Fibroblast of skin of abdomen (primary cell): ENCODE results near the gene PIWIL4. TPM values are rescaled to one million over a fixed set of nuclear protein-coding genes. Genes with fewer than 3 reads are reported as not detected.

Source experiments
- DNase-seq: peaks from one replicate; pipeline ENCODE4 v3.0.0-alpha.2; 2013
- polyA plus RNA-seq, 2 experiments: library from polyadenylated mRNA; unstranded; fragments of 120-200 nt; gene quantifications; one replicate each; pipeline ENCODE4 v1.2.1, GENCODE V29; 2013; ENCODE audit not compliant: insufficient read length in 2 of 2

PIWIL4 gene
- 1.9 TPM for polyA plus RNA-seq (2013, experiment 1 of 2; ENCODE audit: insufficient read length)
- 1.8 TPM for polyA plus RNA-seq (2013, experiment 2 of 2; ENCODE audit: insufficient read length)

DNA sequence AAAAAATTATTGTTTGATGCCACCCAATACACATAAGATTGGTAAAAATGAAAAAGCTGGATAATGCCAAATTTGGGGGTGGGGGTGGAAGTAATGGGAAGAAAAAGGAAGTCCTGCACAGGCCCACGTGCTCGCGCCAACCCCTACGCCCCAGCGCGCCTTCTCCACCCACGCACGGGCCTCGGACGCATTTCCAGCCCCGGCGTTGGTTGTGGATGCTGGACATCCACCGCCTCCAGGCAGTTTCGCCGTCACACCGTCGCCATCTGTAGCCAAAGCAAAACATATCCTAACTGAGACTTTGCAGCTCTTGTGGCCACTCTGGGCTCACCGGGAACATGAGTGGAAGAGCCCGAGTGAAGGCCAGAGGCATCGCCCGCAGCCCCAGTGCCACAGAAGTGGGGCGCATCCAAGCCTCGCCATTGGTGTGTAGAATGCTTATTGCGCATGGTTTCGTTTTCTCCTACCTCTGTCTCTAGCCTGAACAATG lies at the start of gene PIWIL4:
Gene PIWIL4 (plus strand): TSS at position 188 of the 490 bp plus-strand sequence. CDS start 151 bp downstream, at position 339.
- no peak for DNase-seq

DNA sequence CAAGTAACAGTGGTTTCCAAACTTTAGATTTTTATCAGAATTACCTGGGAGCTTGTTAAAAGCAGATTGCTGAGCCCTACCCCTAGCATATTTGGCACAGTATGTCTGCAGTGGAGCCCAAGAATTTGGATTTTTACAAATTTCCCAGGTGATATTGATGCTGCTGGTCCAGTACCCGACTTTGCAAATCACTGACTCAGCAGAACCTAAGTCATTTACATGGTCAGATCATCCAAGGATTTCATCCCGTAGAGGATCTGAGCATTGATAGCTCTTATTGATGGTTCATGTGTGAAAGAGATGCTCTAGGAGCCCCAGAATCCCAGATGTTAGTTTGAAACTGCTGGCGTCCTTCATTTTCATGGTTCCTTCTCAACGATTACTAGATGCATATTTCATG lies 48.9 kb upstream of the PIWIL4 start:
- no peak for DNase-seq

DNA sequence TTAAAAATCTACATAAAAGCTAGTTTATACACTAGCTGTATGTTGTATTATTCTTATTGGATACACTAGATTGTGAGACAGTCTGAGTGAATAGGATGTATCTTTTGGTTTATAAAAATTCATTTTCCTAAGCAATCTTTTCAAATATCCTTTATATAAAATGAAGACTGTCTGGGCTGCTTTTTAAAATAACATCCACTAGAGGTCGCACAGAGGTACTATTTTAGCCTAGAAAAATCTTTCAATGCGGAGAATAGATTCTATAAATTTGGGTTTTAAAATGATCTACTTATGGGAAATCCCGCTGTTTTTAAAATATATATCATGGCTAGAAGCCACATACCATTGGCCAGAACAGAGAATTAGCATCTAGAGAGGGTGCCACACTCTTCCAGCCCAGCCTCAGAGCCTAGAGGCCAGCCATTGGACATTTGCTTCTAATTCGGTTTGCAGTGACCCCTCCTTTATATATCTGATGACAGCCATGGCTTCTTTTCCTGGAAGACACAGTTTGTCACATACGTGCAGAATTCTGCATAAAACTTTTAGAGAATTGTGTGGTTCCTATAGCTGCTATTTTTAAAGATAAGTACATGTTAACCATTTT lies 47.6 kb upstream of the PIWIL4 start:
- DNase-seq, result peak; percentile 24

DNA sequence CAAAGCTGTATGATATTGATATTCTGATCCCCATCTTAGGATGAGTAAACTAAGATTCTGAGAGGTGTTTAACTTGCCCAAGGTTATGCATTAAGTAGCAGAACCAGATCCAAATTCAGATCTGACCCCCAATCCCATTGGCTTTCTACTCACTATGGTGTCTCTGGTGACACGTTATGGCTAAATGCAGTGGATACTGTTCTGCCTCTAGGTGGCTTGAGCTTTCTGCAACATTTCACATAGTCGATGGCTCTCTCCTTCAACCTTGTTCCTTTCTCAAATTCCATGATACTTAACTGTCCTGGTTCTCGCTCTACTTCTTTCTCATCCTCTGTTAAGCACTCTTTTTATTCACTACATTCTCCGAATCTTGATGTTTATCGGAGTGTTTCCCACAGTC lies 45.5 kb upstream of the PIWIL4 start:
- no peak for DNase-seq

DNA sequence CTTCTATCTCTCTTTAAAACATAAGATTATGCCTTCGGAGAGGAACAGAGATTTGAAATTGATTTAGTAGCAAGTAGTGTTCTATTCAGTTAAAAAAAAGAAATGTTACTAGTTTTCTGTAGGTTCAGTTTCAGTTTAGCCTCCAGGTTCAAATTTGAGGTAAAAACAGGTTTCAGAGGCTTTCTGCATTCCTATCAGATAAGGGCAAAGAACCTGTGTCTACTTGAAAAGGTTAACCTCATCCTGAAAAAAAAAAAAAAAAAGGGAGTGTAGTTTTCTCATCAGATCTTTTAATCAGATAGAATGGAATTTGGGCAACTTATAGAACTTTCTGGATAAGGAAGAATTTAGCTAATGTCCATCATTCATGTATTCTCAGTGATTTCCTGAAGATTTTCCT lies 42.8 kb upstream of the PIWIL4 start:
- no peak for DNase-seq

DNA sequence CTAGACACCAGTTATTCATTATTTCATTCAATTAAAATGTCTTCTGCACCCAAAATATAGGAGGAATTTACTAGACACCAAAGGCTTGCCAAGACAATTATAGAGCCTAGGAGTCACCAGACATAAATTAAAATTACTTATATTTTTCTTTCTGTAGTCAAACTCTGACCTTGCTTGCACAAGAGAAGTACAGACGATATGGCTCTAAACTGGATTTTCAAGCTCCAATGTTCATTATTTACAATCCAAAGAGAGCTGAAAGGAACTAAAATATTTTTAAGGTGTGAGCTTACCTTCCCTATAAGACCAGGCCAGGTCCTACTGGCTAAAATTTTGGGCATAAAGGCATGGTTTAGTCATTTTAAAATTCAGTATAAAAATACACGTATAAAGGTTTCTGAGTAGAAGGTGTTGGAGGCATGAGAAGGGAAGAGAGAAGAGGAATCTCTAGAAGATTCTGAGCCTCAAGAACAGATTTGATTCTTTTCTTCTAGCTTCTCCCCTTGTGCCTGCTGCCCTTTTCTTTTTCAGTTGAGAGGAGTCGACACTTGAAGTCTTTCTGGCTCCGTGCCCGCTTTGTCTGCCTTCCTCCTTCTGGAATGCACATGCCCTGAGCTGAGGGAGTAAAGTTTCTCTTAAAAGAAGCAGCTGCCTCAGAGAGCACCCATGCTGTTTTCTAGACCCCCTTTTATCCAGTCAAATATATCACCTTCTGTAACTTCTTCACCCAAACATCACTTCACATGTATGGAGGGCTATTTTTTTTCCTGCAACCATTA lies 41.4 kb upstream of the PIWIL4 start:
- DNase-seq, result peak; percentile 88

DNA sequence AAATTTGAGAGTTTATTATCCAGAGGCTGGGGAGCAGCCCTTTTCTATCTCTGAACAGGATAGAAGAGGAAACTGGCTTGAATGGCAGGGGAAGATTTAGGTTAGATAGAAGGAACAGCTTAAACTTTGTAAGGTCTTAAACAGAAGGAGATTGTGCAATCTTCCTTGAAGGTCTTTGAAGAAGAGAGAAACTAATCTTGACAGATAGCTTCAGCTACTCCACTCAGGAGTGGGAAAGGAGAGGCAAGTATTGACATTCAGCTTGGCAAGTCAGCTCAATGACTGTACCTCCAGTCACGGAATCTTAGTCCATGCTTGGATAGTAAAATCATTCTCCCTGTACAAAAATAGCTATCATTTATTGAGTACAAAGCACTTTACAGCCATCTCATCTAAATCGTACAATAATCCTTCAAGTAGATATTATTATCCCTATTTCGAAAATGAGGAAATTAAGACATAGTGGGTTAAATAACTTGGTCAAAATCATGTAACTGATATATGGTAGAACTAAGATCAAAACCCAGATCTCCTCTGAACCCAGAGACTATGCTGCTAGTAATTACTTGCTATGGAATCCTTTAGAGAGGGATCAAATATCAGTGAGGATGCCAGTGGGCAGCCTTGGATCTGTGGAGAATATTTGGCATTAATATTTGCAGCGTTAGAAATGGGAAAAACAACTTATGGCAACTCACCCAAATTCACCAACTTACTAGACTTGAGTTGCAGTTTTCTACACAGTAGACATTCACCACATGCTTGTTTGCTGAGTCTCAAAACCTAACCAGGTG lies 40.3 kb upstream of the PIWIL4 start:
- DNase-seq, result no peak

DNA sequence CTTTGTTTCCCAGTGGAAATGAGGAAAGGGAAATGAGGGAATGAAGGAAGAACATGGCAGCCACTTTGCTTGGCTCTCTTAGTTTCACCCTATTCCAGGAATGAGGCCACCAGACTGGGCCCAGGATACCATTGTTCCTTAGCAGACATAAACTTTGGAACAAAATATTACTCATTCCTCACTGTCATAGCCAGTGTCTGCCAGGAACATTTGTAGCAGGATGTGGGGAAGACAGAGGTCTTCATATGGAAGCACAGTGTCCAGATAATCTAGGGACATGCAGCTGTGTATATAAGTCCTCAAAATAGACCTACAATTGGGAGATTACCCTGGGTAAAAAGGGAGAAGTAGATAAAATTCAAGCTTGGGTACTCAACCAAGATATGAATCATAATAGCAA lies 38.6 kb upstream of the PIWIL4 start:
- no peak for DNase-seq

DNA sequence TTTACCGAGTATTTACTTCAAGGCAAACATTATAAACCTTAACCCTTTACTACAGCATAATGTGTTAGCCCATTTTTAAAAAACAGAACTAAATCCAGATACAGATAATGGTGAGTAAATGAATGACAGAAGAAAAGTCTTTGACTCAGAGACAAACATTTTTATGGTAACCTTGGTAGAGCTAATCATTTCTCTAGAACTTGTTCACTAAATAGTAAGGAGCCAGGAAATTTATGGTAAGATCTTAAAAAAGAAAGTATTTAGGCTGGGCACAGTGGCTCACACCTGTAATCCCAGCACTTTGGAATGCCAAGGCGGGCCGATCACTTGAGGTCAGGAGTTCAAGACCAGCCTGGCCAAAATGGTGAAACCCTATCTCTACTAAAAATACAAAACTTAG lies 35.0 kb upstream of the PIWIL4 start:
- no peak for DNase-seq

DNA sequence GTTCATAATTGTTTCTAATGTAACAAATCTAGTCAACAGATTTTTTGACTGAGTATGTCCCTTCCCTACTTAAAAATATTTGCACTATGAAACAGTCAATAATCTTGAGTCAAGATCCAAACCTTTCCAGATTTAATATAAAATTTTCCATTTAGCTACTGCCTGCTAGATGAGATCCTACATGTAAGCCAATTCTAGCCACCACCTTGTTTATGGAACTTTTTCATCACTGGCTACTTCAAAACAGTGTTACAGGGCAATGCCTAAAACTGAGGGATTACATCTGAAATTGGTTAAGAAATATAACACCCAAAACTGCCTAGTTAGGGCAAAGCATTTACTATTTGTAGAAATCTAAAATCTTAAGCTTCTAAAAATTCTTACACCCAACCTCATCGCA lies 34.0 kb upstream of the PIWIL4 start:
- no peak for DNase-seq

DNA sequence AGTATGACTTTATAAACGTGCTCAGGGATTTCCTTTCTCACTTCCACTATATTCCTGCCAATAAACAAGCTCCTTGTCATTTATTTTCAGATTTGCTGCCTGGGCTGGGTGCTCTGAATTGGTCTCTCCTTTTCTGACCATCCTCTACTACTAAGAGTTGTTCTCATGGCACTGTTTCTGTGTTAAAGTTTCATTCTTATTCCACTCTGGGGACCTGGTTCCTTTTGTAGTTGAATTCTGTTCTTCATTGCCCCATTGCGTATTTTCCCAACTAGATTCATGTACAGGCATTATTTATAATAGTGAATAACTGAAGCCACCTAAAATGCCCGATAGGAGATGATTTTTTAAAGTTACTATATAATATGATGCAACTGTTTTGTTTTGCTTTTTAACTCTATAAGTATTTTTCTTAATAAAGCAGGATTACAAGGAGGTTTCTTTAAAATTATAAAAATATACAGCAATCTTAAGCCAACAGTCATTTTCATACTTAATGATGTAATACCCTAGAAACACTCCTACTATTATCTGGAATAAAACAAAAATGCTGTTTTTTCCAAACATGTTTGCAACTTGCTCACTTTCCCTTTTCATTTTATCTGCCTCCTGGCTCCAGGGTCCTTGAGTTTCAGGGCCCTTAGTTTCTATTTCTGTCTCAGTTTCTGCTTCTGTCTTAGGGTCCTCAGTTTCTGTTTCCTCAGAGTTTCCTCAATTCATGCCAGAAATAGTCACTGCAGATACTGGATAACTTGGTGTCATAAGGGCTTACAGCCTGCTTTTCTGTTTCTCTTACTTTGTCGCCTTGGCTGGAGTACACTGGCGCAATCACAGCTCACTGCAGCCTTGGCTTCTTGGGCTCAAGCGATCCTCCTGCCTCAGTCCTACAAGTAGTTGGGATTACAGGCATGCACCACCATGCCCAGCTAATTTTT lies 33.2 kb upstream of the PIWIL4 start:
- DNase-seq, result no peak

DNA sequence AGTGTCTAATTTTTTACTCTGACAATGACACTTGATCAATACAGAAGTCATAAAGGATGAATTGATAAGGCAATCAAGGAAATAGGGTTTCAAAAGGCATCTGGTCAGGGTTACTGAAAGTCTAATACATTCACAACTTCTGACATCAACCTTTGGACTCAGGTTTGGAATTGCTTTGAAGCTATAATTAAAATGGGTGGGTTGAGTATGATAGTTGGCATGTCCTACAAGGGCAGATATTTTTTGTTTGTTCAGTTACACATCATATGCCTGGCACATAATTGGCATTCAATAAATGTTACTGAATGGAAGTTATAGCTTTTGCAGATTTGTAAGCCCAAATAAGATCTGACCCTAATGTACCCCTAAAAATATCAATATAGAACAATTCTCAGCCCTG lies 30.8 kb upstream of the PIWIL4 start:
- no peak for DNase-seq

DNA sequence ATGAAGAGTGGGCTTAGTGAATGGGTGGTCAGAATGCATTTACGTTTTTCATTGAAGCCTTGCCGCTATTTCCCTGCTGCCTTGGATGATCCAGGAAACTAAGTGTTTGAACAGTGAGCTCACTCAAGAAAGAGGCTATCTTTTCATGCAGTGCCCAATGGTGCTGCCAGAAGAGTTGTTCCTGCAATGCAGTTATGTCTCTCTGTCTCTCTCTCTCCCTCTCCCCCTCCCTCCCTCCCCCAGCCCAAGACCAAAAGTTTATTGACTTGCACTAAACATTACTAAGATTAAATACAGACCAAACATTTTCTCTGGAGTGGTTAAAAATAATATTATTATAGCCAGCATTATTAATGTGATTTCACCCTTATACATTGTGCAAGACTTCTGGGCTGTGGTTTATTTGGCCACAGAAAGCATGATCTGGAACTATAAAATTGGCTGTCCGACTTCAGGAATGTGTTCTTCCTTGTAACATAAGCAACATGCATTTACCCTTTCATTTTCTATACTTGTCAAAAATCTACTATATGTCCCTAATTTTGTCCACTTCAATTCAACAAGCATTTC lies 30.1 kb upstream of the PIWIL4 start:
- peak; percentile 78 for DNase-seq

DNA sequence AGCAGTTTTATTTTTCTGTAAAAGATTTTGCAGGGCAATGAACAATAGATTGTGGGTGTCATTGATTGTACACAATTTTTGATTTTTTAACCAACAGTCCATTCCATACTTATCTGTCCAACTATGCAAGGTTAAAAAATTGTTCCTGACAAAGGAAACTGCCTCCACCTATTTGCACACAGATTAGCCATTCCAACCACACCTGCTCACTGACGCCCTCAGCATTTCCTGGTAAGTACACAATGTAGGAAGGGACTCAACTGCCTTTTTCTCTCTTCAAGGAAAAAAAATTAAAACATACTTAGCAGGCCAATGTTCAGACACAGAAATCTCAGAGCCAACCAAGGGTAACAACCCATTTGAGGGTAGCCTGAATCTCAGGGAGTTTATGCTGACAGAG lies 27.7 kb upstream of the PIWIL4 start:
- DNase-seq, result no peak

DNA sequence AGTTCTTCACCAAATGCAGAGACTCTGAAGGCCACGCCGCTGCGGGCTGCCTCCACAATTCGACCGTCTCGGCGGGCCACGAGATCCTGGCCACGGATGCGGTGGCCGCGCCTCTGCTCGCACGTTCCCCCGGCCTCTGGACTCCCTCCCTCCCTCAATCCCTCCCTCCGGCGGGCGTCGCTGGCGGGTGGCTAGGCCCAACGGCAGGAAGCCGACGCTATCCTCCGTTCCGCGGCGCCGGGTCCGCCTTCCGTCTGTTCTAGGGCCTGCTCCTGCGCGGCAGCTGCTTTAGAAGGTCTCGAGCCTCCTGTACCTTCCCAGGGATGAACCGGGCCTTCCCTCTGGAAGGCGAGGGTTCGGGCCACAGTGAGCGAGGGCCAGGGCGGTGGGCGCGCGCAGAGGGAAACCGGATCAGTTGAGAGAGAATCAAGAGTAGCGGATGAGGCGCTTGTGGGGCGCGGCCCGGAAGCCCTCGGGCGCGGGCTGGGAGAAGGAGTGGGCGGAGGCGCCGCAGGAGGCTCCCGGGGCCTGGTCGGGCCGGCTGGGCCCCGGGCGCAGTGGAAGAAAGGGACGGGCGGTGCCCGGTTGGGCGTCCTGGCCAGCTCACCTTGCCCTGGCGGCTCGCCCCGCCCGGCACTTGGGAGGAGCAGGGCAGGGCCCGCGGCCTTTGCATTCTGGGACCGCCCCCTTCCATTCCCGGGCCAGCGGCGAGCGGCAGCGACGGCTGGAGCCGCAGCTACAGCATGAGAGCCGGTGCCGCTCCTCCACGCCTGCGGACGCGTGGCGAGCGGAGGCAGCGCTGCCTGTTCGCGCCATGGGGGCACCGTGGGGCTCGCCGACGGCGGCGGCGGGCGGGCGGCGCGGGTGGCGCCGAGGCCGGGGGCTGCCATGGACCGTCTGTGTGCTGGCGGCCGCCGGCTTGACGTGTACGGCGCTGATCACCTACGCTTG lies 23.2 kb upstream of the PIWIL4 start, which contains the start of gene FUT4:
Gene FUT4 (plus strand): TSS at position 227 of the 951 bp plus-strand sequence. CDS start 213 bp downstream, at position 440.
- DNase-seq, result peak; percentile 86

DNA sequence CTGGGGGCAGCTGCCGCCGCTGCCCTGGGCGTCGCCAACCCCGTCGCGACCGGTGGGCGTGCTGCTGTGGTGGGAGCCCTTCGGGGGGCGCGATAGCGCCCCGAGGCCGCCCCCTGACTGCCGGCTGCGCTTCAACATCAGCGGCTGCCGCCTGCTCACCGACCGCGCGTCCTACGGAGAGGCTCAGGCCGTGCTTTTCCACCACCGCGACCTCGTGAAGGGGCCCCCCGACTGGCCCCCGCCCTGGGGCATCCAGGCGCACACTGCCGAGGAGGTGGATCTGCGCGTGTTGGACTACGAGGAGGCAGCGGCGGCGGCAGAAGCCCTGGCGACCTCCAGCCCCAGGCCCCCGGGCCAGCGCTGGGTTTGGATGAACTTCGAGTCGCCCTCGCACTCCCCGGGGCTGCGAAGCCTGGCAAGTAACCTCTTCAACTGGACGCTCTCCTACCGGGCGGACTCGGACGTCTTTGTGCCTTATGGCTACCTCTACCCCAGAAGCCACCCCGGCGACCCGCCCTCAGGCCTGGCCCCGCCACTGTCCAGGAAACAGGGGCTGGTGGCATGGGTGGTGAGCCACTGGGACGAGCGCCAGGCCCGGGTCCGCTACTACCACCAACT lies 22.4 kb upstream of the PIWIL4 start:
- no peak for DNase-seq

DNA sequence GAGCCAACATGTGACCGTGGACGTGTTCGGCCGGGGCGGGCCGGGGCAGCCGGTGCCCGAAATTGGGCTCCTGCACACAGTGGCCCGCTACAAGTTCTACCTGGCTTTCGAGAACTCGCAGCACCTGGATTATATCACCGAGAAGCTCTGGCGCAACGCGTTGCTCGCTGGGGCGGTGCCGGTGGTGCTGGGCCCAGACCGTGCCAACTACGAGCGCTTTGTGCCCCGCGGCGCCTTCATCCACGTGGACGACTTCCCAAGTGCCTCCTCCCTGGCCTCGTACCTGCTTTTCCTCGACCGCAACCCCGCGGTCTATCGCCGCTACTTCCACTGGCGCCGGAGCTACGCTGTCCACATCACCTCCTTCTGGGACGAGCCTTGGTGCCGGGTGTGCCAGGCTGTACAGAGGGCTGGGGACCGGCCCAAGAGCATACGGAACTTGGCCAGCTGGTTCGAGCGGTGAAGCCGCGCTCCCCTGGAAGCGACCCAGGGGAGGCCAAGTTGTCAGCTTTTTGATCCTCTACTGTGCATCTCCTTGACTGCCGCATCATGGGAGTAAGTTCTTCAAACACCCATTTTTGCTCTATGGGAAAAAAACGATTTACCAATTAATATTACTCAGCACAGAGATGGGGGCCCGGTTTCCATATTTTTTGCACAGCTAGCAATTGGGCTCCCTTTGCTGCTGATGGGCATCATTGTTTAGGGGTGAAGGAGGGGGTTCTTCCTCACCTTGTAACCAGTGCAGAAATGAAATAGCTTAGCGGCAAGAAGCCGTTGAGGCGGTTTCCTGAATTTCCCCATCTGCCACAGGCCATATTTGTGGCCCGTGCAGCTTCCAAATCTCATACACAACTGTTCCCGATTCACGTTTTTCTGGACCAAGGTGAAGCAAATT lies 21.7 kb upstream of the PIWIL4 start:
- no peak for DNase-seq

DNA sequence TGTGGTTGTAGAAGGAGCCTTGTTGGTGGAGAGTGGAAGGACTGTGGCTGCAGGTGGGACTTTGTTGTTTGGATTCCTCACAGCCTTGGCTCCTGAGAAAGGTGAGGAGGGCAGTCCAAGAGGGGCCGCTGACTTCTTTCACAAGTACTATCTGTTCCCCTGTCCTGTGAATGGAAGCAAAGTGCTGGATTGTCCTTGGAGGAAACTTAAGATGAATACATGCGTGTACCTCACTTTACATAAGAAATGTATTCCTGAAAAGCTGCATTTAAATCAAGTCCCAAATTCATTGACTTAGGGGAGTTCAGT lies 21.1 kb upstream of the PIWIL4 start:
- DNase-seq, result no peak

DNA sequence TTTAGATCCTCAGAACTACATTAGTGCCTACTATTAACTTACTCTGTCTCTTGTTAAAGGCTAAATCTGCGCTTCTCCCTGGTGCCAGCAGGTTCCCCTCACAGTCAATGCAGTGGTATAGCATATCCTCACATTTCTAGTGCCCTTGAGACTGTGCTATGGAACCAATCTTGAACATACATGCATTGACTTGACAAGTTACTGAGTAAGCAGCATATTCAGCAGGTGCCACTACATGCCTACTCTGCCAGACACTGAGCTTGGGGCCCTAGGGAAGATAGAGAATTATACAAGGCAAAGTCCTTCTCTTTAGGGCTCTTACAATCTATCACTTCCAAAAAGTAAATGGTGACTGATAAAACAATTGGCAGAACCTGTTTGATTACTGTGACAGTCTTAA lies 20.3 kb upstream of the PIWIL4 start:
- no peak for DNase-seq
